Measurements from ENCODE around the gene LPP.

- no peak for TF ChIP-seq EZH2 (IDR thresholded peaks at IDR 0.05; ENCODE audit: borderline replicate concordance, low read depth, low read length, severe bottlenecking)
- TF ChIP-seq CTCF (IDR thresholded peaks at IDR 0.05; ENCODE audit: borderline replicate concordance, extremely low read depth, low read length, poor library complexity, severe bottlenecking) = no peak
Measured at GRCh38 chr3:188680189-188680588, 526.2 kb downstream of the LPP start.

All from DND-41 (cell line).